ENCODE data around the gene SNX33. TPM values are rescaled to one million over a fixed set of nuclear protein-coding genes. Genes with fewer than 3 reads are reported as not detected.

Gene SNX33
- polyA plus RNA-seq, 1 donor (not counting 4 experiments of a cell fraction or from before 2014, with no cell fraction given), result 21.7 TPM

GRCh38 chr15:75653347-75653913 is 5.7 kb downstream of the SNX33 start:
- dilution Hi-C loops (cut with MboI; ENCODE audit: extremely low pct_ligation_motif_present, low sequenced_read_pairs), result no loop called here
- Histone ChIP-seq H3K9me3 (ENCODE audit: control insufficient read depth, low read depth, low read length) (no peaks in the 10 kb centered on the region), H3K4me3 (ENCODE audit: control insufficient read depth in 2 of 3, extremely low read depth in 1 of 3, insufficient read depth in 2 of 3, low read depth in 1 of 3, low read length in 3 of 3) (no peak overlapping the region), H3K4me1 (ENCODE audit: control insufficient read depth, extremely low read depth, insufficient read depth, low read length) (peaks cover 71% of the 10 kb centered on the region), H3K27ac (ENCODE audit: control insufficient read depth, insufficient read depth, low read length) (no peak overlapping the region), H4K20me1 (ENCODE audit: control insufficient read depth, extremely low read depth, insufficient read depth, low read length) (peaks cover 11% of the 10 kb centered on the region), H3K9ac (ENCODE audit: control insufficient read depth, extremely low read depth, insufficient read depth, low read length) (no peak overlapping the region), H2AFZ (ENCODE audit: control insufficient read depth, low read length) (no peak overlapping the region), H3K27me3 (ENCODE audit: control insufficient read depth, extremely low read depth, insufficient read depth, low read length) (no peaks in the 10 kb centered on the region), H3K79me2 (ENCODE audit: control insufficient read depth, insufficient read depth, low read length) (peaks cover 89% of the 10 kb centered on the region), H3K4me2 (ENCODE audit: control insufficient read depth, extremely low read depth, insufficient read depth, low read depth, low read length) (peak overlapping the region; percentile 44), H3K9me1 (ENCODE audit: control insufficient read depth, extremely low read depth, insufficient read depth, low read length) (peaks cover 11% of the 10 kb centered on the region), H3K36me3 (ENCODE audit: control insufficient read depth in 2 of 2, extremely low read depth in 1 of 2, insufficient read depth in 2 of 2, low read length in 2 of 2) (peaks cover 26 to 58% of the 10 kb centered on the region in 2 experiments)
- TF ChIP-seq CTCF (optimal IDR thresholded peaks at IDR 0.05 in 1 of 3, IDR thresholded peaks at IDR 0.05 in 1 of 3, conservative IDR thresholded peaks at IDR 0.05 in 1 of 3; ENCODE audit: extremely low read depth in 1 of 3, insufficient read depth in 2 of 3, low read length in 3 of 3), result no peak
- no peak for TF ChIP-seq EZH2 (IDR thresholded peaks at IDR 0.05; ENCODE audit: low read length)
- no peak for DNase-seq (ENCODE audit: low read depth, low spot score)
- FAIRE-seq, result no peak

- peaks cover 34 to 58% of the 10 kb centered on the region in 2 experiments for H3K36me3 ChIP-seq (ENCODE audit: control insufficient read depth in 2 of 2, extremely low read depth in 1 of 2, insufficient read depth in 2 of 2, low read length in 2 of 2)
- H3K4me3 ChIP-seq (ENCODE audit: control insufficient read depth in 2 of 3, extremely low read depth in 1 of 3, insufficient read depth in 2 of 3, low read depth in 1 of 3, low read length in 3 of 3), result no peak overlapping the region
- H3K27ac ChIP-seq (ENCODE audit: control insufficient read depth, insufficient read depth, low read length), result no peak overlapping the region
- H3K9me1 ChIP-seq (ENCODE audit: control insufficient read depth, extremely low read depth, insufficient read depth, low read length), result peaks cover 10% of the 10 kb centered on the region
- FAIRE-seq (no peak), DNase-seq (ENCODE audit: low read depth, low spot score) (no peak)
- dilution Hi-C loops (cut with MboI; ENCODE audit: extremely low pct_ligation_motif_present, low sequenced_read_pairs), result no loop called here
- peaks cover 11% of the 10 kb centered on the region for H4K20me1 ChIP-seq (ENCODE audit: control insufficient read depth, extremely low read depth, insufficient read depth, low read length)
- no peak overlapping the region for H2AFZ ChIP-seq (ENCODE audit: control insufficient read depth, low read length)
- H3K9ac ChIP-seq (ENCODE audit: control insufficient read depth, extremely low read depth, insufficient read depth, low read length), result no peak overlapping the region
- no peaks in the 10 kb centered on the region for H3K9me3 ChIP-seq (ENCODE audit: control insufficient read depth, low read depth, low read length)
- TF ChIP-seq CTCF (optimal IDR thresholded peaks at IDR 0.05 in 1 of 3, IDR thresholded peaks at IDR 0.05 in 1 of 3, conservative IDR thresholded peaks at IDR 0.05 in 1 of 3; ENCODE audit: extremely low read depth in 1 of 3, insufficient read depth in 2 of 3, low read length in 3 of 3), result no peak
- no peak for TF ChIP-seq EZH2 (IDR thresholded peaks at IDR 0.05; ENCODE audit: low read length)
- H3K27me3 ChIP-seq (ENCODE audit: control insufficient read depth, extremely low read depth, insufficient read depth, low read length), result no peaks in the 10 kb centered on the region
- H3K4me1 ChIP-seq (ENCODE audit: control insufficient read depth, extremely low read depth, insufficient read depth, low read length), result peaks cover 69% of the 10 kb centered on the region
- peaks cover 79% of the 10 kb centered on the region for H3K79me2 ChIP-seq (ENCODE audit: control insufficient read depth, insufficient read depth, low read length)
- peak overlapping the region; percentile 18 for H3K4me2 ChIP-seq (ENCODE audit: control insufficient read depth, extremely low read depth, insufficient read depth, low read depth, low read length)
These were observed 6.6 kb downstream of the SNX33 start for GRCh38 chr15:75654201-75654907.

Data from keratinocyte (primary cell).